Suprapubic skin (tissue), 4 donors: ENCODE measurements around the gene BLCAP.

ENCODE experiments used
- CTCF ChIP-seq, 2 donors: fragments of 200-600 bp in 1 of 2; fragments of 450-650 bp in 1 of 2; sonication (generic) in 1 of 2; IDR thresholded peaks; one replicate each; pipeline ENCODE4 v1.5.1; 2016 to 2019; ENCODE audit warnings: antibody characterized with exemption in 2 of 2, mild to moderate bottlenecking in 1 of 2, moderate library complexity in 1 of 2
- POLR2A ChIP-seq, 2 donors: fragments of 450-650 bp; IDR thresholded peaks; one replicate each; pipeline ENCODE4 v1.6.1; 2017; ENCODE audit warnings: antibody characterized with exemption in 2 of 2, mild to moderate bottlenecking in 2 of 2, moderate library complexity in 2 of 2
- POLR2AphosphoS5 ChIP-seq, 3 donors: sonication (generic); formaldehyde crosslinking; IDR thresholded peaks; one replicate each; pipeline ENCODE4 v1.6.1; 2017; ENCODE audit warnings: antibody characterized with exemption in 3 of 3

GRCh38 chr20:37500311-37500710 is 27.4 kb downstream of the BLCAP start:
- no peak for TF ChIP-seq POLR2A (IDR thresholded peaks at IDR 0.05)
- no peak for TF ChIP-seq POLR2AphosphoS5 (IDR thresholded peaks at IDR 0.05)
- TF ChIP-seq CTCF (IDR thresholded peaks at IDR 0.05): no peak
